ENCODE data around the gene TMEM109. TPM values are rescaled to one million over a fixed set of nuclear protein-coding genes. Genes with fewer than 3 reads are reported as not detected.

Gene TMEM109
- total RNA-seq, 1 experiment from 2014 or later, result 26.8 TPM

GRCh38 chr11:60970369-60970774 is 56.4 kb downstream of the TMEM109 start:
- Mint-ChIP-seq H3K9me3 (peaks cover 18% of the 10 kb centered on the region), H3K27me3 (ENCODE audit: low read depth) (peaks cover 11% of the 10 kb centered on the region), H3K27ac (no peak overlapping the region), H3K4me3 (no peak overlapping the region), H3K36me3 (peaks cover 6% of the 10 kb centered on the region), H3K4me1 (no peaks in the 10 kb centered on the region)
- DNase-seq (ENCODE audit: low spot score), result peak; percentile 78
- POLR2A ChIA-PET, result no interaction called here
- TF ChIP-seq, protein P1, sequence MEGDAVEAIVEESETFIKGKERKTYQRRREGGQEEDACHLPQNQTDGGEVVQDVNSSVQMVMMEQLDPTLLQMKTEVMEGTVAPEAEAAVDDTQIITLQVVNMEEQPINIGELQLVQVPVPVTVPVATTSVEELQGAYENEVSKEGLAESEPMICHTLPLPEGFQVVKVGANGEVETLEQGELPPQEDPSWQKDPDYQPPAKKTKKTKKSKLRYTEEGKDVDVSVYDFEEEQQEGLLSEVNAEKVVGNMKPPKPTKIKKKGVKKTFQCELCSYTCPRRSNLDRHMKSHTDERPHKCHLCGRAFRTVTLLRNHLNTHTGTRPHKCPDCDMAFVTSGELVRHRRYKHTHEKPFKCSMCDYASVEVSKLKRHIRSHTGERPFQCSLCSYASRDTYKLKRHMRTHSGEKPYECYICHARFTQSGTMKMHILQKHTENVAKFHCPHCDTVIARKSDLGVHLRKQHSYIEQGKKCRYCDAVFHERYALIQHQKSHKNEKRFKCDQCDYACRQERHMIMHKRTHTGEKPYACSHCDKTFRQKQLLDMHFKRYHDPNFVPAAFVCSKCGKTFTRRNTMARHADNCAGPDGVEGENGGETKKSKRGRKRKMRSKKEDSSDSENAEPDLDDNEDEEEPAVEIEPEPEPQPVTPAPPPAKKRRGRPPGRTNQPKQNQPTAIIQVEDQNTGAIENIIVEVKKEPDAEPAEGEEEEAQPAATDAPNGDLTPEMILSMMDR (IDR thresholded peaks at IDR 0.05), result peak; percentile 74
- no peak for TF ChIP-seq STAT6 (CRISPR knock-in tag; conservative IDR thresholded peaks at IDR 0.05; ENCODE audit: low read depth)
- peak; percentile 88 for ATAC-seq
- CTCF ChIA-PET, result interaction anchor here (0.5 to 1.8 kb wide), 33 partner anchors 8 to 225 kb away, joined by 3 to 10 read pairs (median 4); partner anchors contain the start of gene TMEM109

GRCh38 chr11:60970890-60971289 is 56.9 kb downstream of the TMEM109 start:
- no peaks in the 10 kb centered on the region for H3K4me1 Mint-ChIP-seq
- ATAC-seq (no peak), DNase-seq (ENCODE audit: low spot score) (no peak)
- ChIA-PET CTCF (interaction anchor here (0.6 to 1.8 kb wide), 28 partner anchors 12 to 1090 kb away, joined by 3 to 10 read pairs (median 4); partner anchors contain the start of gene TMEM109), POLR2A (no interaction called here)
- TF ChIP-seq ZNF317 (CRISPR knock-in tag; IDR thresholded peaks at IDR 0.05; ENCODE audit: borderline replicate concordance, low read depth), result no peak
- TF ChIP-seq, protein P2, sequence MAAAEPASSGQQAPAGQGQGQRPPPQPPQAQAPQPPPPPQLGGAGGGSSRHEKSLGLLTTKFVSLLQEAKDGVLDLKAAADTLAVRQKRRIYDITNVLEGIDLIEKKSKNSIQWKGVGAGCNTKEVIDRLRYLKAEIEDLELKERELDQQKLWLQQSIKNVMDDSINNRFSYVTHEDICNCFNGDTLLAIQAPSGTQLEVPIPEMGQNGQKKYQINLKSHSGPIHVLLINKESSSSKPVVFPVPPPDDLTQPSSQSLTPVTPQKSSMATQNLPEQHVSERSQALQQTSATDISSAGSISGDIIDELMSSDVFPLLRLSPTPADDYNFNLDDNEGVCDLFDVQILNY (CRISPR knock-in tag; IDR thresholded peaks at IDR 0.05), result no peak
- no peak for TF ChIP-seq HMGA2 (CRISPR knock-in tag; IDR thresholded peaks at IDR 0.05)
- TF ChIP-seq, protein P3, sequence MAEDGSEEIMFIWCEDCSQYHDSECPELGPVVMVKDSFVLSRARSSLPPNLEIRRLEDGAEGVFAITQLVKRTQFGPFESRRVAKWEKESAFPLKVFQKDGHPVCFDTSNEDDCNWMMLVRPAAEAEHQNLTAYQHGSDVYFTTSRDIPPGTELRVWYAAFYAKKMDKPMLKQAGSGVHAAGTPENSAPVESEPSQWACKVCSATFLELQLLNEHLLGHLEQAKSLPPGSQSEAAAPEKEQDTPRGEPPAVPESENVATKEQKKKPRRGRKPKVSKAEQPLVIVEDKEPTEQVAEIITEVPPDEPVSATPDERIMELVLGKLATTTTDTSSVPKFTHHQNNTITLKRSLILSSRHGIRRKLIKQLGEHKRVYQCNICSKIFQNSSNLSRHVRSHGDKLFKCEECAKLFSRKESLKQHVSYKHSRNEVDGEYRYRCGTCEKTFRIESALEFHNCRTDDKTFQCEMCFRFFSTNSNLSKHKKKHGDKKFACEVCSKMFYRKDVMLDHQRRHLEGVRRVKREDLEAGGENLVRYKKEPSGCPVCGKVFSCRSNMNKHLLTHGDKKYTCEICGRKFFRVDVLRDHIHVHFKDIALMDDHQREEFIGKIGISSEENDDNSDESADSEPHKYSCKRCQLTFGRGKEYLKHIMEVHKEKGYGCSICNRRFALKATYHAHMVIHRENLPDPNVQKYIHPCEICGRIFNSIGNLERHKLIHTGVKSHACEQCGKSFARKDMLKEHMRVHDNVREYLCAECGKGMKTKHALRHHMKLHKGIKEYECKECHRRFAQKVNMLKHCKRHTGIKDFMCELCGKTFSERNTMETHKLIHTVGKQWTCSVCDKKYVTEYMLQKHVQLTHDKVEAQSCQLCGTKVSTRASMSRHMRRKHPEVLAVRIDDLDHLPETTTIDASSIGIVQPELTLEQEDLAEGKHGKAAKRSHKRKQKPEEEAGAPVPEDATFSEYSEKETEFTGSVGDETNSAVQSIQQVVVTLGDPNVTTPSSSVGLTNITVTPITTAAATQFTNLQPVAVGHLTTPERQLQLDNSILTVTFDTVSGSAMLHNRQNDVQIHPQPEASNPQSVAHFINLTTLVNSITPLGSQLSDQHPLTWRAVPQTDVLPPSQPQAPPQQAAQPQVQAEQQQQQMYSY (CRISPR knock-in tag; IDR thresholded peaks at IDR 0.05), result no peak
- no peak for TF ChIP-seq IRF1 (CRISPR knock-in tag; IDR thresholded peaks at IDR 0.05)
- TF ChIP-seq GABPB1 (CRISPR knock-in tag; IDR thresholded peaks at IDR 0.05), result no peak
- no peak for TF ChIP-seq NFYB (CRISPR knock-in tag; conservative IDR thresholded peaks at IDR 0.05; ENCODE audit: low read depth)
- no peak for TF ChIP-seq ERG (CRISPR knock-in tag; IDR thresholded peaks at IDR 0.05)
- no peak for TF ChIP-seq CDX4 (CRISPR knock-in tag; IDR thresholded peaks at IDR 0.05; ENCODE audit: borderline replicate concordance)
- no peak overlapping the region for H3K4me3 Mint-ChIP-seq
- peaks cover 11% of the 10 kb centered on the region for H3K27me3 Mint-ChIP-seq (ENCODE audit: low read depth)
- H3K36me3 Mint-ChIP-seq, result peaks cover 6% of the 10 kb centered on the region
- no peak overlapping the region for H3K27ac Mint-ChIP-seq
- peaks cover 18% of the 10 kb centered on the region for H3K9me3 Mint-ChIP-seq
